Cerebellar nuclear complex (tissue), 1 donor: Measurements from ENCODE around the gene TBC1D16.
"Not testable (repeated sequence)": the region's sequence is repeated elsewhere in the genome, so short reads cannot be mapped to it uniquely, and the experiment has no call there.

Source experiments
- DNase-seq, 2 experiments: peaks; one replicate each; lab custom pipeline; 2025; lab: John Stamatoyannopoulos, UW

The TBC1D16 gene

GRCh38 chr17:79913896-79914812 is 121.5 kb downstream of the TBC1D16 start:
- no peak for DNase-seq

- DNase-seq = no peak
Measured at GRCh38 chr17:79913451-79913850, 122.2 kb downstream of the TBC1D16 start.

GRCh38 chr17:79912552-79913330 is 122.9 kb downstream of the TBC1D16 start:
- DNase-seq = no peak

- DNase-seq = no peak
Measured at GRCh38 chr17:79911430-79912399, 124.0 kb downstream of the TBC1D16 start.

GRCh38 chr17:79910985-79911361 is 124.7 kb downstream of the TBC1D16 start:
- DNase-seq = no peak

- no peak for DNase-seq
Measured at GRCh38 chr17:79909121-79909520, 126.6 kb downstream of the TBC1D16 start.

GRCh38 chr17:79907850-79908249 is 127.8 kb downstream of the TBC1D16 start:
- DNase-seq = no peak

- no peak for DNase-seq
Measured at GRCh38 chr17:79907217-79907715, 128.4 kb downstream of the TBC1D16 start.

- no peak for DNase-seq
Measured at GRCh38 chr17:79905832-79906231, 129.8 kb downstream of the TBC1D16 start.

- DNase-seq = no peak
Measured at GRCh38 chr17:79904865-79905264, 130.8 kb downstream of the TBC1D16 start.

- no peak for DNase-seq
Measured at GRCh38 chr17:79902146-79902791, 133.4 kb downstream of the TBC1D16 start.

- DNase-seq = no peak
Measured at GRCh38 chr17:79901131-79901530, 134.5 kb downstream of the TBC1D16 start.

GRCh38 chr17:79899584-79899983 is 136.1 kb downstream of the TBC1D16 start:
- DNase-seq = no peak

GRCh38 chr17:79897243-79898063 is 138.2 kb downstream of the TBC1D16 start:
- DNase-seq = no peak

GRCh38 chr17:79893457-79893856 is 142.2 kb downstream of the TBC1D16 start:
- not testable (repeated sequence) for DNase-seq

GRCh38 chr17:79892457-79893241 is 143.0 kb downstream of the TBC1D16 start:
- DNase-seq = no peak

GRCh38 chr17:79891113-79891730 is 144.4 kb downstream of the TBC1D16 start:
- DNase-seq = no peak

GRCh38 chr17:79890706-79891105 is 145.0 kb downstream of the TBC1D16 start:
- DNase-seq = no peak
